Esophagus mucosa (tissue), 1 donor: ENCODE measurements around the gene PERCC1. TPM values are rescaled to one million over a fixed set of nuclear protein-coding genes. Genes with fewer than 3 reads are reported as not detected.

Experiments
- ATAC-seq: fragments of 200-7000 bp; cut with Tn5 transposase; one replicate; pipeline ENCODE4 v1.9.1; 2020
- total RNA-seq: library from RNA; stranded (reverse); gene quantifications from one replicate; pipeline ENCODE4 v1.2.4, GENCODE V29; 2023
- donor health status: DM: yes; HTN: yes; CAD: no.

PERCC1 gene
- total RNA-seq, 1 donor from 2014 or later: not detected

DNA sequence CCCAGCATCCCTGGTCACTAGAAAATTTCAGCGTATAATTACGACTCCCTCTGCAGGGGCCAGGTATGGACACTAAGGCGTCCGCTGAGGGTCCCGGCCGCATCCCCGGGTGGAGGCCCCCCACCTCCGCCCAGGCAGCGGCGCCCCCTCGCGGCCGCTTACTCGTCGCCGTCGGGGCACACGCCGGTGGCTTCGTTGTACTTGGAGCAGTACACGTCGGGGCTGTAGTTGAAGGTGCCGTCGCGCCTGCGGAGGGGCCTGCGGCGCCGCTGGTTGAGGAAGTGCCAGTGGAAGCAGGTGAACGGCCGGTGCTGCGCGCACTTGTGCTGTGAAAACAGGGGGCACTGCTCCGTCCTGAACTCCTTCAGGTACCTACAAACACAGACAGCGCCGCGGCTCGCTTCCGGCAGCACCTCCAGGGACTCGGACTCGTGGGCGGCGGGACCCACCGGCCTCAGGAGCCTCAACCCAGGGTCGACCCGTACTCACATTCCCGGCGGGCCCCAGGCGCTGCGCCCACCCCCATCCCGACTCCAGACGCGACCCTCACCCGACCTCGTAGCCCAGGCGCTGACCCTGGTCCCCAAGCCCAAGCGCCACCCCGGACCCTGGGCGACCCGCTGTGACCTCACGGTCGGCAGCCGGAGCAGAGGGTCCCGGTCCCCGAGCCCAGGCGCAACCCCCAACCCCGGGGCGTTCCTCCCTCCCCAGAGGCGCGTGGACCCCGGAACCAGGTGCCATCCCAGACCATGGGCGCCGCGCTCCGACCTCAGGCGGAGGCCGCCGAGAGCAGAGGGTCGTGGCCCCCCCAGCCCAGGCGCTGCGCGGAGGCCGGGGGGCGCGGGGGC lies 17.0 kb upstream of the PERCC1 start:
- ATAC-seq: peak; percentile 50

DNA sequence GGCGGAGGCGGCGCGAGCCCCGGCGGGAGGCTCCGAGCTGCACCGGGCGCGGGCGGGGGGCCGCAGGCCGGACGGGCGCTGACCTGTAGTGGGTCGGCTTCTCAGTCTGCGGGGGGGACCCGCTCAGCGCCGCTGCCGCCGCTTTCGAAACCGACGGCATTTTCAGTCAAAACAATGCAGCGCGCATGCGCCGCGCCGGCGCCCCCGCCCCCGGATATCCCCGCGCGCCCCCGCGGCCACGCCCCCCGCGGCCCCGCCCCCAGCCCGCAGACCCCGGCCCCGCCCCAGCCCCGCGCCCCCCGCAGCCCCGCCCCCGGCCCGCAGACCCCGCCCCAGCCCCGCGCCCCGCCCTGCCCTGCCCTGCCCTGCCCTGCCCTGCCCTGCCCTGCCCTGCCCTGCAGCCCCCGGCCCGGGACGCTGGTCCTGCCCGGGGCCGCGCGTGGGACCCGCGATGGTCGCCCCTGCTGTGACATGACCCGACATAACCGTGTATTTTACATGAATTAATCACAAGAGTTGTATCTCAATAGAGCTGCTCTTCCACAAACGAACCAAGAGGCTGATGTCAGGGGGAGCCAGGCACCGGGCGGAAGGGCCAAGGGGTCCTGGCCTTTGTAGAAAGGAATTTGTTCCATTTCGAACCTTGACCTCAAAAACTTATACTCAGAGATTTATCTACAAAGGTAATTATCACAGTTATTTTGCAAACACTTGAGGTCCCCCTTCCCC lies 16.2 kb upstream of the PERCC1 start, which contains the start of gene UNKL:
UNKL (minus strand) TSS at position 173 of the 729 bp plus-strand sequence; CDS start at position 160, 13 bp downstream.
- ATAC-seq: peak; percentile 54

DNA sequence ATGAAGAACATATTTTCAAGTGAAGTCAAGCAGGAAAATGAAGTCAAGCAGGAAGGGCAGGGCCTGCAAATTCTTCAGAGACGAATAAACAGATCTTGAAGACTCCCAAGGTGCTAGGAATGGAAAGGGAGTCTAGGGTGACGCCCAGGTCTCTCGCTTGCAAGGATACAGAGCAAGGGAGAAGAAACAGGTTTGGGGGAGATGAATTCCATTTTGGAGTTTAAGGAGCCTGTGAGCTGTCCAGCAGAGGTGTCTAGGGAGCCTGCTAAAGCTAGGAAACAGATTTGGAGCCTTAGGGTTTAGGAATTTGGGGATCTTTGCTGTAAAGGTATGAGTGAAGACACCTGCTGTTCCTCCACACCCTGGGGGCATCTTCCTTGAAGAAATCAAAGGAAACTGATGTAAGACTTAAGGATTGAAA lies 14.3 kb upstream of the PERCC1 start:
- no peak for ATAC-seq

DNA sequence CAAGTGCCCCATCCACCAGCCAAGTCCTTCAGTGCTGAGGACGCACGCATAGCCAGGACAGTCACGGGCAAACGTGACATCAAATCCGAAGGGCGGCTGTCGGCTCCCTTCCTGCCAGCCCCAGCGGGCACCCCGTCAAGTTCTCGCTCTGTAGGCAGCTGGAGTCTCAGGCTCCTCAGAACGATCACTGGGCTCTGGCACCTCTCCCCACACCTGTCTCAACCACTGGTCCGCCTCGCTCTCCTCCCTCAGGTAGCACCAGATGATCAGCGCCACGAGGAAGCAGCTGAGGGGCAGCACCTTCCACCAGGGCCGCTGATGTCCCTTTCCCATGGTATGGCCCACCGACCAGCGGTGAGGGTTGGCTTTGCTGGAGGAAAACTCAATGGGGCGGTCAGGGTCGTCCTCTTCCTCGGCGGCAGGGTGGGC lies 10.8 kb upstream of the PERCC1 start:
- peak; percentile 27 for ATAC-seq

DNA sequence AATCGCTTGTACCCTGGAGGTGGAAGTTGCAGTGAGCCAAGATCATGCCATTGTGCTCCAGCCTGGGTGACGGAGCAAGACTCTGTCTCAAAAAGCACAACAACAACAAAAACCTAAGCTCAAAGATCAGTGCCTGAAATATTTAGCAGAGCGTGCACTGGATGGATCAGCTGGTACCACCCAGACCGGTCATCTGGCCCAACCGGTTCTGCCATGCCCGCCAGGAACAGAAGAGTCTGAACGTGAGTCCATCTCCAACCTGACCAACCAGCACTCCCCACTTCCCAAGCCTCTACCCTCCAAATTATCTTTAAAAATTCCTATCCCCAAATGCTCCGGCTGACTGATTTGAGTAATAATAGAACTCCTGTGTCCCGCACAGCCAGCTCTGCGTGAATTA lies 8.8 kb upstream of the PERCC1 start:
- peak; percentile 43 for ATAC-seq

DNA sequence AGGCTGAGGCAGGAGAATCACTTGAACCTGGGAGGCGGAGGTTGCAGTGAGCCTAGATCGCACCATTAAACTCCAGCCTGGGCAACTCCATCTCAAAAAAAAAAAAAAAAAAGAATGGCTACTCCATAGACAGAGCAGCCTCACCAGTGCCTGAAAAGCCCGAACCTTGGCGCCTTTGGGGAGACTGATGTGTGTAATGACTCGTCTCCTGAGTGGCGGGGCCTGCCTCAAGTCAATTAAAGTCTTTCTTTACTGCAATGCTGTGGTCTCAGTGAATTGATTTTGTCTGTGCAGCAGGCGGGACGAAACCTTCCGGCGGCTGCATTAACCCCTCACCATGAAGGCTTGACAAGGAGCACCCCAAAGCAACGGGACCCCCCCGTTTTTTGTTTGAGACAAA lies 6.8 kb upstream of the PERCC1 start:
- no peak for ATAC-seq

DNA sequence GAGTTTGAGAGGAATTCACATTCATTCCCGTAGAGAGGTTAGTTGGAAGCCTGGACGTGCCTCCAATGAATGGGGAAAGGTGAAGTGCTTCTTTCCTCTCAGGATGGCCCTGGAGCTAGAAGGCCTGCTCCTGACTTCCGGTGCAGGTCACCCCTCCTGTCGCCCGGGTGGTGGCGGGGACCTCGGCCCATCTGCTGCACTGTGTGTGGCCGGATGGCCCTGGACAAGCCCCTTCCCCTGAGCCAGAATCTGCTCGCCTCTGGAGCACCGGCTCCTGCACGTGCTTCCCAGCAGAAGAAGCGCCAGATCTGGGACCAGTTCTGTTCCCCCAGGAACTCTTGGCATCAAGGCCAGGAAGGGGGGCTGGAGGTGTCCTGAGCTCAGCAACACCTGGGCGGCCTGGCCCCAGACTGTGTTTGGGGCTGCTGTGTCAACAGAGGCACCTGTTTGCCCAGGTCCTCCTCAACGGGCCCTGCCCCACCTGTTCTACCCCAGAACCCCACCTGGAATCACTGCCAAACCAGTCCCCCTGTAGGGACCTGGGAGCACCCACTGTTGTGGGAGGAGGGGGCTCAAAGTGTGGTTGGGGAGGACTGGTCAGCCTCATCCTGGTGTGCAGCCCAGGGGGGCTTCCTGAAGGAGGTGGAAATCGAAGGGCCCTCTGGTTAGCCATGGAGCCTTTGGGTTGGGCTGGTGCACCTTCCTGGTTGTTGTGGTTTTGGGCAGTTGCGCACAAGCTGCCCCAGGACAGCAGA lies 5.1 kb upstream of the PERCC1 start:
- ATAC-seq: no peak

DNA sequence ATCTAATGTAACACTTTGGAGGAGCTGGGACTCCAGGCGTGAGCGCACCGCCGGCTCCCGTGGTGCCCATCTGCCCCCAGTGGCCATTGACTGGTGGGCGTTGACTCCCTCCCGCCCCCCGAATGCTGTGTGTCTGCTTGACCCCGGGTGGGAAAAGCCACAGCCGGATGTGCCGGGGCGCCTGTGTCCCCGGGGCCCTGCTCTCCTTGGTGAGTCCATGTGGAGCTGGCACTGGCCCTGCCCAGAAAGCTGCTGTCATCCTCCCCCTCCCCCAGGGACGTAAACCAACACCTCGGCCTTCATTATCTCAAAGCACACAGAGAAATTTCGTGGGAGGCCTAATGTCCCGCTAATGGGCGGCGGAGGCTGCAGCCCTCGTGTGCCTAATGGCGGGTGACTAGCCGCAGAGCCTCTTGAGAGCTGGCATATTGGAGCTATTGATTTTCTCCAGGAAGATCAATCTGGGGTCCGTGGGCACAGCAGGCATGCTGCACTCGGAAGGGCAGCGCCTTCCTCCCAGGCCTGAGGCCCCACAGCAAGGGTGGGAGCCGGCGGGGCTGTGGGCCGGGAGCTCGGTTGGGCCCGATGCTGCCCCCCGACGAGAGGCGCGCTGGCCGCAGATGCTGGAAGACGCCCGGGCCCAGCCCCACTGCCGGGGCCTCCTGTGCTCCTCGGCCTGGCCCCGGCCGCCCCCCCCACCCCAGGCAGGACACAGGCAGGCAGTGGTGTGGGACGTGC lies 4.0 kb upstream of the PERCC1 start:
- ATAC-seq: no peak

DNA sequence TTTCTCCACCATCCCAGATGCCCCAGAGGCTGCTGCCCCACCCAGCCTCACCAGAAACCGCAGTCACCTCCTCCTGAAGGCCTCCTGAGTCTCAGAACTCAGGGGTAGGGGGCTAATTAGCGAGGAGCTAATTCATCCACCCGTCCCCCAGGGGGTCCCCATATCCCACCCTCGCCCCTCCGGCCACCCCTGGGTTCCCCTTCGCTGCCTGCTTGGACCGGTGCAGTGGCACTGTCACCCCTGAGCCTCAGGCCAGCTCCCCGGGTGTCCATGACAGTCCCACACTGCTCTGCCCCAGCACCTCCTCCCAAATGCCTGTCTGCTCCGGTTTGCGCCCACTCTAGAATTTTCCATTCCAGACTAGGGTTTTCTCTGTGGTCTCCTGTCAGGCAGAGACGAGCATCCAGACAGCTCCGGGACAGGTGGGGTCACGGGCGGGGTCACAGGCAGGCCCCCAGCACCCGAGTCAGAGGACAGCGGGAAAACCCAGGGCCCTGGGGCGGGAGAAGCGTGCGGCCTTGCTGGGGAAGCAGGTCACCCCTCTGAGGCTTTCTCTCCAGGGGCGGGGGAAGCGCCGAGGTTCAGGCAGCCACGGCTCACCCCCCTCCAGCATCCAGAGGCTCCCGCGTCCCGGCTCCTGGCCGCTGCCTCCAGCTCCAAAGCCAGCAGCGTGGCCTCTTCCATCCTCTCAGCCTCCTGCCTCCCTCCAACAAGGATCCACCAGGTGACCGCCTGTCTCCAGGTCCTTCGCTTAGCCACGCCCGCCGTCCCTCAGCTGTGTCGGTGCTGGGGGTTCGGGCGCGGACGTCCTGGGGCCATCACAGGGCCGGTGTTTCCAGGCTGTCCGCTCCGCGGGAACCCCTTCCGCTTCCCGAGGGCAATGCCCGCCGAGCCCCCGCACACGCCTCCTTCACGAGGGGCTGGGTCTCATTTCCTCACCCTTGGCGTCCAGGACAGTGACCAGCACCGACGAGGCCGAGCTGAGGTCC lies 3.1 kb upstream of the PERCC1 start:
- ATAC-seq: no peak

DNA sequence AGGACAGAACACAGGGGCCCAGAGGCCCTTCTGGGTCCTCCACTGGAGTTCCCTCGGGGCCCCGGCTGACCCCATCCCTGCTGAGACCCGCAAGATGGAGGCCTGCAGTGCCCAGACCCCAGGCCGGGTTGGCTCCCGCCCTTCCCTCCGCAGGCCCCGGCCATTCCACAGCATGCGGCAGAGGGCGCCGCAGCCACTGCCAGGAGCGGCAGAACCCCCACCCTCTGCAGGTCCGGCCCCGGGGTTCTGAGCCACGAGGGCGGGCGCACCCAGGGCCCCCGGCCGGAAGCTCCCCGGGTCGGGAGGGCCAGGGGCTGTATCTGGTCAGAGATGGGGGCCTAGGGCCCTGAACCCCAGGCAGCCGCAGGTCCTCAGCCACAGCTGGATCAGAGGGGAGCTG lies 2.4 kb upstream of the PERCC1 start:
- ATAC-seq: peak; percentile 30

DNA sequence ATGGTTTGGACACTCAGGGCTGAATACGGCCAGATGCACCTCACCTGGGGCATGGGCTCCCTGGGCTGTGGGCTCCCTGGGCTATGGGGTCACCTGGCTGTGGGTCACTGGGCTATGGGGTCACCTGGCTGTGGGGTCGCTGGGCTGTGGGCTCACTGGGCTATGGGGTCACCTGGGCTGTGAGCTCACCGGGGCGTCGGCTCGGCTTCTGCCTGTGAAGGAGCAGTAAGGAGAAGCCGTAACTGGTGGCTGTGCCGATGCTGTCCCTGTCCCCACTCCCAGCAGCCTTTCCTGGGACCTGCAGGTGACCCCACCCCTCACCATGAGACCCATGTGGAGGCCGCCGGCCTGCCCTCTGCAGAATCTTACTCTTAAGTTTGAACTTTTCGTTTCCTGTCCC lies 1.9 kb upstream of the PERCC1 start:
- no peak for ATAC-seq

DNA sequence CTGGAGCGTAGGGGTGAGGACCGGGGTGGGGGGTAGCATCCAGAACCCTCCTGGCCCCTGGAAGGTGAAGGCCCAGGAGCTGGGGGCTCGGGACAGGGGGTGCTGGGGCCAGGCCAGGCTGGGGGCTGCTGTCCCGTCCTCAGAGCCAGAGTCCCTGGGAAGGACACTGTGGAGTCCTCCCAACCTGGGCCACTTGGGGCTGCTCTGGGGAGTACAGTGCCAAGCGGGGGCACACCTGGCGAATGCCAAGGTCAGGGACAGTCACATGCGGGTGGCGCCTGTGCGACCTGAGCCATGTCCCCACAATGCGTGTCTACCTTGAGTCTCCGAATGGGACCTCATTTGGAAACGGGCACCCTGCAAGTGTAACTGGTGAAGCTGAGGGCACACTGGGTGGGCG lies 1.2 kb upstream of the PERCC1 start:
- ATAC-seq: no peak

DNA sequence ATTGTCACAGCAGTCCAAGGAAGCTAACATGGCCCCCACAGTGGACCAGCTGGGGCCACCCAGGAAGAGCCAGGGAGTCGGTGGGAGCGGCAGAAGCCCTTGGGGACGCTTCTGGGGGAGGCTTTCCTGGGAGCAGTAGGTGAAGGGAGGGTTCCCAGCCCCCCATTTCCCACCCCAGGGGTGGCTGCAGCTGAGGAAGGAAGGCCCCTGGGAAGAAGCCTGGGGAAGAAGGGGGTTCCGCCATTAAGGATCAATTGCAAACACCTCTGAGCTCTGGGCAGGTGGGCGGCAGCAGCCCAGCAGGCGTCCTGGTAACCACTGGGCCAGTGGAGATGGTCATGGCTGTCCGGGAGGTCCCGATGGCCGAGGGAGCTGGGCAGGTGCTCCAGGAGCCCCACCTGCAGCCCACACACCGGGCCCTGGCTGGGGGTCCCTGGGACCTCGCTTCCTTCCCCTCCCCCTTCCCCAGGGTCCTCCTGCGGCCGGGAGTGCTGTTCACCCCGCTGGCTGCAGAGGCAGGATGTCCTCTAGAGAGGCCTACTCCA lies 592 bp upstream of the PERCC1 start:
- no peak for ATAC-seq

DNA sequence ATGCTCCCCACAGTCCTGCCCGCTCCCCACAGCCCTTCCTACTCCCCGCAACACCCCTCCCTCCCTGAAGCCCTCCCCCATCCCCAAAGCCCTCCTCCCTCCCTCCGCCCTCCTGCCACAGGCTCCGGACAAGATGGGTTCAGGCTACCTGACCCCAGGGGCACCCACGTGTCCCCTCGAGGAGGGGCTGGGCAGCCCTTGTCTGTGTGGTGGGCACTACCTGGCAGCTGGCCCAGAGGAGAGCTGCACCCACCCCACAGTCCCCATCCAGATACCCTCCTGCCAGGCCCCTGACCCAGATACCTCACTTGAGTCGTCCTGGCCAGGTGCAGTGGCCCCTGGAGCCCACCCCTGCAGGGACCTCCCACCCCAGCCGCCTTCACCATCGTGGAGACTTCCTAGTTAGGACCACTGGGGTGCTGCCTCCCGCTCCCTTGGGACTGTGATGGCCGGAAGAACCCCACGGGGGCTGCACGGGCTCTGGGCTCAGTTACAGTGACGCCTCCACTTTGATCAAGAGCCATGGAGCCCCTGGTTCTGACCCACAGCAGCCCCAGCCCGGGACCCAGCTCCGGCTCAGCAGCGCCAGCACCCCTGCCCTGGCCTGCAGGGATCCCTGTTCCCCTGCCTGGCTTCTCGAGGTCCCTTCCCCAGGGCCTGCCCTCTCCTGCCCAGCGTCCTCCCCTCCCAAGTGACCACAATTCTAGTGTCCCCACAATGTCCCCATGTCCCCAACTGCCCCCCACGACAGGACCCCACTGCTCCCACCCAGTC lies 806 bp downstream of the PERCC1 start:
- ATAC-seq: no peak

DNA sequence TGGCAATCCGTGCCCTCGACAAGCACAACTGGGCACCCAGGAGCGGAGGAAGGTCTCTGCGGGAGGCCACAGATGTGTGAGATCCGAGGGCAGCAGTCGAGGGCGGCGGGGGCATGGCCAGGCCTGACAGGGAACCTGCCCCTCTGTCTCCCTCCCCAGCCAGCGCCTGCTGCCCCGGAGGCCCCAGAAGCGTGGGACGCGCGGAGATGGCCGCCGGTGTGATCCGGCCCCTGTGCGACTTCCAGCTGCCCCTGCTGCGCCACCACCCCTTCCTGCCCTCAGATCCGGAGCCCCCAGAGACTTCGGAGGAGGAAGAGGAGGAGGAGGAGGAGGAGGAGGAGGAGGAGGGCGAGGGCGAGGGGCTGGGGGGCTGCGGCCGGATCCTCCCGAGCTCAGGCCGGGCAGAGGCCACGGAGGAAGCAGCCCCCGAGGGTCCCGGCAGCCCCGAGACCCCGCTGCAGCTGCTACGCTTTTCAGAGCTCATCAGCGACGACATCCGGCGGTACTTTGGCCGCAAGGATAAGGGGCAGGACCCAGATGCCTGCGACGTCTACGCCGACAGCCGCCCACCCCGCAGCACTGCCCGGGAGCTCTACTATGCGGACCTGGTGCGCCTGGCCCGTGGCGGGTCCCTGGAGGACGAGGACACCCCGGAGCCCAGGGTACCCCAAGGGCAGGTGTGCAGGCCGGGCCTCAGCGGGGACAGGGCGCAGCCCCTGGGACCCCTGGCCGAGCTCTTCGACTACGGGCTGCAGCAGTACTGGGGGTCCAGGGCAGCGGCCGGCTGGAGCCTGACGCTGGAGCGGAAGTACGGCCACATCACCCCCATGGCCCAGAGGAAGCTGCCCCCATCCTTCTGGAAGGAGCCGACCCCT lies 1.7 kb downstream of the PERCC1 start:
- ATAC-seq: no peak

DNA sequence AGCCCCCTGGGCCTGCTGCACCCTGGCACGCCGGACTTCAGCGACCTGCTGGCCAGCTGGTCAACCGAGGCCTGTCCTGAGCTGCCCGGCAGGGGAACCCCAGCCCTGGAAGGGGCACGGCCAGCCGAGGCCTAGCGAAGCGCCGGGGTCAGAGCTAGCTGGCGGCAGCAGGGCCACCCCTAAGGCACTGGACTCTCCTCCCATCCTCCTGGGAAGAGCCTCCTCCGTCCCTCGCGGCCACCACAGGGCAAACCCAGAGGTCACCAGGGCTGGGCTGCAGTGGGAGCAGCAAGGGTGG lies 2.3 kb downstream of the PERCC1 start:
- ATAC-seq: no peak

DNA sequence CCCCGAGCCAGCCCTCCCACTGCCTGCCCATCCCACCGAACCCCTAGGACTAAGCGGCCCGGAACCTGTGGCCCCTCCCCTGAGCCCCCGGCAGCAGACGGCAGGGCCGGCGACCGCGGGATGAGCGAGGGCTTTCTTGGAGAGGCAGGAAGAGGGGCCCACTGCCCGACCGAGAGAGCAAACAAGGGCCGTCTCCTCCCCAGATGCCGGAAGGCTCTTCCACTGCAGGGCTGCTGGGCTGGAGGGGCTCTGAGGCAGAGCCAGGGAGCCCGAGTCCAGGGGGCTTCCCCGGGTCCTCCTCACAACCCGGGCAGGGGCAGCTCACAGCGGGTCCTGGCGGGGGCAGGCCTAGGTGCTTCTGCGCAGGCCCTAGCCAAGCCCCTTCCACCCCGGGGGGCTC lies 2.9 kb downstream of the PERCC1 start:
- ATAC-seq: no peak

DNA sequence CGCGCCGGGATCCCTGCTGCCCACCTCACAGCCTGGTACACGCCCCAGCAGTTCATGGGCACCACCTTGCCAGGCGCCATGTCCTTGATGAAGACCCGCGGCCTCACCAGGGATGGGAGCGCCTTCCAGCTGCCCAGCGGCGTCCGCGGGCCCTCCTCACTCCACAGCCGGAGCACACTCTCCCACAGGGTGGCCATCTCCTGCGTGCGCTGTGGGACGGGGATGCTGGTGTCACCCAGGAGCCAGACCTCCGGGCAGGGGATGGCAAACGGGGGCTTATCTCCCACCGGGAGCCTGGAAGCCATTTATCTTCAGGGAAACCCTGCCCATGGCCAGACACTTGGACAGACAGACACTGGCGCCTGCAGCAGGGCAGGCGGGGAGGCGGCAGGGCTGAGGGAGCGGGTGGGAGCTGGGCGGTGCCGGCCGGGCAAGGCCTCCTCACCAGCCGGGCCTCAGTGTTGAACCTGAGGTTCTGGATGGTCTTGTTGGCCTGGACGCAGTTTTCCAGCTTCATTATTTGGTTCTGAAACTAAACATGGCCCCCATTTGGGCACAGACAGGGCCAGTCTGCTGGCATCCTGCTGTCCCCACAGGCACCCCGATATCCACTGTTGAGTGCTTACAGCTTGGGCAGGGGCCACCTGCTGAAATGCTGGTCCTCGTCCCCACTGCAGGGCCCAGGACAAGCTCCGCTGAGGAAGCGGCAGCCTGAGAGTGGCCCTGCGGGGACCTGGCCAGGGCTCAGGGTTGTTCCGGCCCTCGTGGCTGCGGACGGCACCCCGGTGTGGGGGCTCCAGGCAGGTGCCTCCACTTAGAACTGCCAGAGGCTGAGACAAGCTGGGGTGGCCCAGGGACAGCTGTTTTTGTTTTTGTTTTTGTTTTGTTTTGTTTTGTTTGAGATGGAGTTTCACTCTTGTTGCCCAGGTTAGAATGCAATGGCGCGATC lies 4.0 kb downstream of the PERCC1 start:
- ATAC-seq: no peak
